Measurements from ENCODE around the gene HNRNPM. TPM values are rescaled to one million over a fixed set of nuclear protein-coding genes. Genes with fewer than 3 reads are reported as not detected.

The HNRNPM gene
- total and polyA plus RNA-seq, 4 experiments from 2014 or later = 197 to 245 (median 203) TPM

DNA sequence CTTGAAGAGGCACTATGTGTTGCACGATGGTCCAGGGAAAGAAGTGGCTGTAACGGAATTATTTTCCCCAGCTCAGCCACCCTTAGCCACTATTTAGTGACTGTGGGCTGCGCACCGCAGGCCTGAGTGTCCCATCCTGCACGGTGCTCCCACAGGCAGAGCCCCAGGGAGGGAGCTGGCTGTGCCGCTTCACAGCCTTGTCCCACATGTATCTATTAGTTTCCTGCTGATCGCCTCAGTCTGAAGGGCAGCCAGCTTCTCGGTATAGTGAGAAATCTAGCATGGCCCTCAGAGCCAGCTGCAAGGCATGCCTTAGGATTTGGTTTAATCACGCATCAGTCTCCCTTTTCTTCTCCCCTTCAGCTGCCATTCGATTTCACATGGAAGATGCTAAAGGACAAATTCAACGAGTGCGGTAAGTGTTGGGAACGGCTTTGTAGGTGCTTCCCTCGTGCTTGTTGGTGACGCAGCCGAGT lies 41.9 kb downstream of the HNRNPM start:
- POLR2A ChIA-PET (ENCODE audit: partially characterized antibody) = interaction anchor here (1.2 to 4.1 kb wide), 11 partner anchors 19 to 100 kb away, joined by 3 to 55 read pairs (median 6); partner anchors contain the start of genes MARCHF2, MYO1F and ZNF414
- no peak for DNase-seq
- H3K27me3 ChIP-seq (ENCODE audit: insufficient read depth, low read length) = no peaks in the 10 kb centered on the region
- intact Hi-C loops (cut with micrococcal nuclease) = loop anchor here (1.0 kb wide), 2 partner anchors 20 to 92 kb away; no protein-coding TSS in a partner anchor
- peaks cover 63% of the 10 kb centered on the region for H3K36me3 ChIP-seq (ENCODE audit: insufficient read depth, low read length)
- peak overlapping the region; percentile 36 to 79 (median 66) for H3K4me3 Mint-ChIP-seq
- H3K27ac Mint-ChIP-seq = peak overlapping the region; percentile 83 to 95 (median 89)
- H3K4me3 ChIP-seq (ENCODE audit: low read length in 2 of 2) = no peak overlapping the region
- H3K36me3 Mint-ChIP-seq = peaks cover 45 to 71% of the 10 kb centered on the region in 2 donors
- H3K9me3 Mint-ChIP-seq = no peaks in the 10 kb centered on the region
- no peaks in the 10 kb centered on the region for H3K9me3 ChIP-seq (ENCODE audit: control insufficient read depth in 1 of 2, low read length in 2 of 2)
- H3K4me1 Mint-ChIP-seq = peaks cover 25 to 54% (median 29%) of the 10 kb centered on the region in 4 donors
- no peaks in the 10 kb centered on the region for H3K27me3 Mint-ChIP-seq
- CTCF ChIA-PET (ENCODE audit: partially characterized antibody) = interaction anchor here (1.2 to 4.6 kb wide), 13 partner anchors 17 to 155 kb away, joined by 3 to 60 read pairs (median 7); partner anchors contain the start of genes MARCHF2, MYO1F and ZNF414
- peak overlapping the region; percentile 41 for H3K27ac ChIP-seq (ENCODE audit: low read depth, low read length)
- H3K4me1 ChIP-seq (ENCODE audit: insufficient read depth, low read length) = peaks cover 29% of the 10 kb centered on the region

GRCh38 chr19:8487137-8487851 lies 42.5 kb downstream of the HNRNPM start:
- Histone ChIP-seq H3K27ac (ENCODE audit: low read depth, low read length) (peak overlapping the region; percentile 41), H3K4me1 (ENCODE audit: insufficient read depth, low read length) (peaks cover 29% of the 10 kb centered on the region), H3K9me3 (ENCODE audit: control insufficient read depth in 1 of 2, low read length in 2 of 2) (no peaks in the 10 kb centered on the region), H3K4me3 (ENCODE audit: low read length in 2 of 2) (no peak overlapping the region), H3K36me3 (ENCODE audit: insufficient read depth, low read length) (peaks cover 60% of the 10 kb centered on the region), H3K27me3 (ENCODE audit: insufficient read depth, low read length) (no peaks in the 10 kb centered on the region)
- intact Hi-C loops (cut with micrococcal nuclease) = loop anchor here (1.0 kb wide), 2 partner anchors 19 to 91 kb away; no protein-coding TSS in a partner anchor
- Mint-ChIP-seq H3K27ac (peak overlapping the region; percentile 83 to 95 (median 89)), H3K4me3 (peak overlapping the region; percentile 36 to 79 (median 66)), H3K4me1 (peaks cover 24 to 50% (median 29%) of the 10 kb centered on the region in 4 donors), H3K9me3 (no peaks in the 10 kb centered on the region), H3K36me3 (peaks cover 45 to 68% of the 10 kb centered on the region in 2 donors), H3K27me3 (no peaks in the 10 kb centered on the region)
- DNase-seq = peak; percentile 66 to 76 (median 71)
- ChIA-PET CTCF (ENCODE audit: partially characterized antibody) (interaction anchor here (1.0 to 4.6 kb wide), 17 partner anchors 9 to 154 kb away, joined by 3 to 60 read pairs (median 4); partner anchors contain the start of genes MARCHF2, MYO1F and ZNF414), POLR2A (ENCODE audit: partially characterized antibody) (interaction anchor here (0.6 to 4.1 kb wide), 14 partner anchors 19 to 100 kb away, joined by 3 to 55 read pairs (median 6); partner anchors contain the start of genes HNRNPM, MARCHF2, MYO1F and ZNF414)

GRCh38 chr19:8488365-8488764 lies 43.6 kb downstream of the HNRNPM start:
- Mint-ChIP-seq H3K9me3 (no peaks in the 10 kb centered on the region), H3K4me3 (peak overlapping the region in 1 of 8 donors; percentile 77), H3K36me3 (peaks cover 38 to 57% of the 10 kb centered on the region in 2 donors), H3K4me1 (peaks cover 18 to 40% (median 24%) of the 10 kb centered on the region in 4 donors), H3K27ac (peak overlapping the region in 6 of 7 donors; percentile 5 to 93 (median 84)), H3K27me3 (no peaks in the 10 kb centered on the region)
- H3K9me3 ChIP-seq (ENCODE audit: control insufficient read depth in 1 of 2, low read length in 2 of 2) = no peaks in the 10 kb centered on the region
- no peak overlapping the region for H3K27ac ChIP-seq (ENCODE audit: low read depth, low read length)
- no peaks in the 10 kb centered on the region for H3K27me3 ChIP-seq (ENCODE audit: insufficient read depth, low read length)
- H3K4me3 ChIP-seq (ENCODE audit: low read length in 2 of 2) = no peak overlapping the region
- no peak for DNase-seq
- peaks cover 29% of the 10 kb centered on the region for H3K4me1 ChIP-seq (ENCODE audit: insufficient read depth, low read length)
- intact Hi-C loops (cut with micrococcal nuclease) = no loop called here
- peaks cover 49% of the 10 kb centered on the region for H3K36me3 ChIP-seq (ENCODE audit: insufficient read depth, low read length)
- ChIA-PET CTCF (ENCODE audit: partially characterized antibody) (interaction anchor here (1.0 to 4.6 kb wide), 8 partner anchors 7 to 98 kb away, joined by 3 to 60 read pairs (median 5); partner anchors contain the start of gene MYO1F), POLR2A (ENCODE audit: partially characterized antibody) (interaction anchor here (4.1 kb wide), 1 partner anchor 28 kb away, joined by 55 read pairs; the partner anchor contains the start of gene ZNF414)

- H3K4me1 Mint-ChIP-seq = peaks cover 18 to 48% (median 28%) of the 10 kb centered on the region in 4 donors
- H3K27ac Mint-ChIP-seq = peak overlapping the region in 2 of 7 donors; percentile 42 to 65
- ChIA-PET CTCF (ENCODE audit: partially characterized antibody) (interaction anchor here (1.3 kb wide), 1 partner anchor 89 kb away, joined by 6 read pairs; no protein-coding TSS in a partner anchor), POLR2A (ENCODE audit: partially characterized antibody) (interaction anchor here (4.1 kb wide), 1 partner anchor 26 kb away, joined by 55 read pairs; the partner anchor contains the start of gene ZNF414)
- Histone ChIP-seq H3K4me1 (ENCODE audit: insufficient read depth, low read length) (peaks cover 38% of the 10 kb centered on the region), H3K4me3 (ENCODE audit: low read length in 2 of 2) (no peak overlapping the region), H3K27me3 (ENCODE audit: insufficient read depth, low read length) (no peaks in the 10 kb centered on the region), H3K9me3 (ENCODE audit: control insufficient read depth in 1 of 2, low read length in 2 of 2) (no peaks in the 10 kb centered on the region), H3K36me3 (ENCODE audit: insufficient read depth, low read length) (peaks cover 37% of the 10 kb centered on the region), H3K27ac (ENCODE audit: low read depth, low read length) (no peak overlapping the region)
- intact Hi-C loops (cut with micrococcal nuclease) = no loop called here
- H3K27me3 Mint-ChIP-seq = no peaks in the 10 kb centered on the region
- peaks cover 37 to 43% of the 10 kb centered on the region in 2 donors for H3K36me3 Mint-ChIP-seq
- no peak for DNase-seq
- peak overlapping the region in 1 of 8 donors; percentile 54 for H3K4me3 Mint-ChIP-seq
- no peaks in the 10 kb centered on the region for H3K9me3 Mint-ChIP-seq
Measured at GRCh38 chr19:8489561-8490394, 45.0 kb downstream of the HNRNPM start.

GRCh38 chr19:8490395-8490760 lies 45.6 kb downstream of the HNRNPM start:
- H3K27ac ChIP-seq (ENCODE audit: low read depth, low read length) = no peak overlapping the region
- H3K4me3 Mint-ChIP-seq = no peak overlapping the region
- peaks cover 32 to 37% of the 10 kb centered on the region in 2 donors for H3K36me3 Mint-ChIP-seq
- H3K4me1 ChIP-seq (ENCODE audit: insufficient read depth, low read length) = peaks cover 37% of the 10 kb centered on the region
- H3K4me3 ChIP-seq (ENCODE audit: low read length in 2 of 2) = no peak overlapping the region
- intact Hi-C loops (cut with micrococcal nuclease) = no loop called here
- H3K27me3 Mint-ChIP-seq = no peaks in the 10 kb centered on the region
- ChIA-PET POLR2A (ENCODE audit: partially characterized antibody) (interaction anchor here (1.5 kb wide), 1 partner anchor 25 kb away, joined by 4 read pairs; no protein-coding TSS in a partner anchor), CTCF (ENCODE audit: partially characterized antibody) (no interaction called here)
- no peaks in the 10 kb centered on the region for H3K27me3 ChIP-seq (ENCODE audit: insufficient read depth, low read length)
- H3K27ac Mint-ChIP-seq = no peak overlapping the region
- H3K36me3 ChIP-seq (ENCODE audit: insufficient read depth, low read length) = peaks cover 31% of the 10 kb centered on the region
- no peak for DNase-seq
- H3K4me1 Mint-ChIP-seq = peaks cover 19 to 44% (median 28%) of the 10 kb centered on the region in 4 donors
- H3K9me3 ChIP-seq (ENCODE audit: control insufficient read depth in 1 of 2, low read length in 2 of 2) = no peaks in the 10 kb centered on the region
- no peaks in the 10 kb centered on the region for H3K9me3 Mint-ChIP-seq

DNA sequence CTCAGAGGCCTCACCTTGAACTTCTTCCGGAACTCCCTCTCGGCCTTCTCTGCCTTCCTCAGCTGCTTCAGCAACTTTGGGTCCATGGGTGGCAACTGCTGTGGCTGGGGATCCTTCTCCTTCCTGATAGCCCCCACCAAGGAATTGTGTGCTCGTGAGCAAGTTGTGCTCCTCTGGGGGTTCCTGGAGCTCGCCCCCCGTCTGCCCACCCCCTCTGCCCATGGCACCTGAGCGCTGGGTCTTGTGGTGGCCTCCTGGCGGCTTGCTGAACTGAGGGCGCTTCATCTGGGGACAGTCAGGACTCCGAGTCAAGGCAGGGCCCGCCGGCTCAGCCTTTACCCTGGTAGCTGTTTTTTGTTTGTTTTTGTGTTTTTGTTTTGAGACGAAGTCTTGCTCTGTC lies 46.1 kb downstream of the HNRNPM start:
- Mint-ChIP-seq H3K36me3 (peaks cover 31 to 35% of the 10 kb centered on the region in 2 donors), H3K27me3 (no peaks in the 10 kb centered on the region), H3K27ac (peak overlapping the region in 2 of 7 donors; percentile 68 to 75), H3K4me1 (peaks cover 22 to 44% (median 28%) of the 10 kb centered on the region in 4 donors), H3K4me3 (no peak overlapping the region), H3K9me3 (no peaks in the 10 kb centered on the region)
- Histone ChIP-seq H3K4me1 (ENCODE audit: insufficient read depth, low read length) (peaks cover 32% of the 10 kb centered on the region), H3K4me3 (ENCODE audit: low read length in 2 of 2) (no peak overlapping the region), H3K27ac (ENCODE audit: low read depth, low read length) (no peak overlapping the region), H3K36me3 (ENCODE audit: insufficient read depth, low read length) (peaks cover 26% of the 10 kb centered on the region), H3K27me3 (ENCODE audit: insufficient read depth, low read length) (no peaks in the 10 kb centered on the region), H3K9me3 (ENCODE audit: control insufficient read depth in 1 of 2, low read length in 2 of 2) (no peaks in the 10 kb centered on the region)
- CTCF ChIA-PET (ENCODE audit: partially characterized antibody) = interaction anchor here (1.4 kb wide), 1 partner anchor 10 kb away, joined by 3 read pairs; no protein-coding TSS in a partner anchor
- intact Hi-C loops (cut with micrococcal nuclease) = no loop called here
- DNase-seq = no peak
- POLR2A ChIA-PET (ENCODE audit: partially characterized antibody) = interaction anchor here (1.5 kb wide), 1 partner anchor 25 kb away, joined by 4 read pairs; no protein-coding TSS in a partner anchor
